SK-N-SH treated with all-trans-retinoic acid at 6 μM for 48 hours (cell line): ENCODE results near the gene CRYBA1.

Source experiments
- CSDC2 ChIP-seq: fragments of 250-450 bp; sonication (Bioruptor Pico); IDR thresholded peaks from 2 replicates; pipeline ENCODE4 v1.5.0; 2020; ENCODE audit warnings: mild to moderate bottlenecking, moderate library complexity
- GLIS3 ChIP-seq: fragments of 250-450 bp; sonication (Bioruptor Pico); IDR thresholded peaks from 2 replicates; pipeline ENCODE4 v1.5.0; 2020; ENCODE audit warnings: mild to moderate bottlenecking, moderate library complexity
- ISL1 ChIP-seq: fragments of 250-450 bp; sonication (Bioruptor Pico); IDR thresholded peaks from 2 replicates; pipeline ENCODE4 v2.1.2; 2022; ENCODE audit warnings: mild to moderate bottlenecking, moderate library complexity
- PATZ1 ChIP-seq: fragments of 250-450 bp; sonication (Bioruptor Pico); IDR thresholded peaks from 2 replicates; pipeline ENCODE4 v1.8.0; 2020; ENCODE audit warnings: mild to moderate bottlenecking, moderate library complexity, borderline replicate concordance
- TOX ChIP-seq: fragments of 250-450 bp; sonication (Bioruptor Pico); IDR thresholded peaks from 2 replicates; pipeline ENCODE4 v1.8.0; 2021; ENCODE audit warnings: mild to moderate bottlenecking, moderate library complexity, borderline replicate concordance
- ZC3H10 ChIP-seq: fragments of 250-450 bp; sonication (Bioruptor Pico); IDR thresholded peaks from 2 replicates; pipeline ENCODE4 v1.5.1; 2021; ENCODE audit warnings: mild to moderate bottlenecking, moderate library complexity
- ZFP30 ChIP-seq: fragments of 450-650 bp; formaldehyde crosslinking; IDR thresholded peaks from 2 replicates; pipeline ENCODE4 v1.5.0; 2022; ENCODE audit warnings: mild to moderate bottlenecking, moderate library complexity
- ZNF8 ChIP-seq: fragments of 450-650 bp; formaldehyde crosslinking; IDR thresholded peaks from 2 replicates; pipeline ENCODE4 v1.5.0; 2020; ENCODE audit warnings: mild to moderate bottlenecking, moderate library complexity

GRCh38 chr17:29240968-29241963, 5.4 kb upstream of the CRYBA1 start:
- TF ChIP-seq ISL1 (CRISPR knock-in tag) (peak; percentile 32; the same call in 1 of the 2 replicates), TOX (CRISPR knock-in tag) (no peak), ZFP30 (no peak), PATZ1 (CRISPR knock-in tag) (no peak), ZNF8 (CRISPR knock-in tag) (no peak), CSDC2 (CRISPR knock-in tag) (0 out of 2 replicates have a peak, but pooled peaks have one; percentile 29), ZC3H10 (no peak), GLIS3 (CRISPR knock-in tag) (no peak)
